ENCODE data around the gene CYP11A1.

The CYP11A1 gene

DNA sequence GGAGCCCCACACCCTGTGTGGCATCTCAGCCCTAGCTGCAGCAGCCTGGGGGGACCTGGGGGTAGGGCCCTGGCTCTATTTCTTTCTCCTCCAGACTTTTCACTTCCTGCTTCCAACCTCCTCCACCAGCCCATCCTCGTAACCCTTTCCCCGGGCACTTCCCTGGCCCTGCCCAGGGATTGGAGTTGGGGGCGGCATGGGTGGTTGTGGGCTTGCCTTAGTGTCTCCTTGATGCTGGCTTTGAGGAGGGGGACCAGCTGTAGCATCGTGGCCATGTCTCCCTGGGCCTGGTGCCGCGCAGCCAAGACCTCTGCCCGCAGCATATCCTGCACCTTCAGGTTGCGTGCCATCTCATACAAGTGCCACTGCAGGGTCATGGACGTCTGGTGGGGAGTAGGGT, 28.1 kb downstream of the CYP11A1 start:
- Histone ChIP-seq H3K27me3 (ENCODE audit: control insufficient read depth, insufficient read depth, low read length) (no peaks in the 10 kb centered on the region), H3K36me3 (ENCODE audit: control insufficient read depth, insufficient read depth, low read length) (no peaks in the 10 kb centered on the region), H3K9ac (no peak overlapping the region), H3K4me3 (ENCODE audit: low read depth, low read length) (no peak overlapping the region), H3K9me3 (ENCODE audit: control insufficient read depth, low read length) (no peaks in the 10 kb centered on the region), H3K4me2 (ENCODE audit: low read length) (no peak overlapping the region), H3K27ac (no peak overlapping the region), H3K79me2 (no peaks in the 10 kb centered on the region), H3K4me1 (no peaks in the 10 kb centered on the region), H2AFZ (no peak overlapping the region)
- TF ChIP-seq, protein P1, sequence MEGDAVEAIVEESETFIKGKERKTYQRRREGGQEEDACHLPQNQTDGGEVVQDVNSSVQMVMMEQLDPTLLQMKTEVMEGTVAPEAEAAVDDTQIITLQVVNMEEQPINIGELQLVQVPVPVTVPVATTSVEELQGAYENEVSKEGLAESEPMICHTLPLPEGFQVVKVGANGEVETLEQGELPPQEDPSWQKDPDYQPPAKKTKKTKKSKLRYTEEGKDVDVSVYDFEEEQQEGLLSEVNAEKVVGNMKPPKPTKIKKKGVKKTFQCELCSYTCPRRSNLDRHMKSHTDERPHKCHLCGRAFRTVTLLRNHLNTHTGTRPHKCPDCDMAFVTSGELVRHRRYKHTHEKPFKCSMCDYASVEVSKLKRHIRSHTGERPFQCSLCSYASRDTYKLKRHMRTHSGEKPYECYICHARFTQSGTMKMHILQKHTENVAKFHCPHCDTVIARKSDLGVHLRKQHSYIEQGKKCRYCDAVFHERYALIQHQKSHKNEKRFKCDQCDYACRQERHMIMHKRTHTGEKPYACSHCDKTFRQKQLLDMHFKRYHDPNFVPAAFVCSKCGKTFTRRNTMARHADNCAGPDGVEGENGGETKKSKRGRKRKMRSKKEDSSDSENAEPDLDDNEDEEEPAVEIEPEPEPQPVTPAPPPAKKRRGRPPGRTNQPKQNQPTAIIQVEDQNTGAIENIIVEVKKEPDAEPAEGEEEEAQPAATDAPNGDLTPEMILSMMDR (IDR thresholded peaks at IDR 0.05) = no peak

DNA sequence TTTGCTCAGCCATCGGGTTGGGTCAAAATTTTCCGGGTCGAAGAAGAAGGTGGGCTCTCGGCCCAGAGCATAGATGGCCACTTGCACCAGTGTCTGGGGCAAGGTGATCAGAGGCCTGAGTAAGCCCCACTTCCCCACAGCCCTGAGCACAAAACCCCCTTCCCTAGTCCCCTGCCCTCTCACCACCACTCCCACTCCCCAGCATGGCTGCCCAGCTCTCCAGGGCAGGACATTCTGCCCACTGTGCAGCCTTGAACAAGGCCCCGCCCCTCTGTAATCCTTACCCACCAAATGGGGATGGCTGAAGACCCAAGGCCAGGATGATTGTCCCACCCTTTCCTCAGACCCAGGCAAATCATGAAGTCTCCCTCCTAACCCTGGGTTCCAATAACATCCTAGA, 28.8 kb downstream of the CYP11A1 start:
- Histone ChIP-seq H3K9ac (no peak overlapping the region), H3K36me3 (ENCODE audit: control insufficient read depth, insufficient read depth, low read length) (no peaks in the 10 kb centered on the region), H3K4me3 (ENCODE audit: low read depth, low read length) (no peak overlapping the region), H3K27me3 (ENCODE audit: control insufficient read depth, insufficient read depth, low read length) (no peaks in the 10 kb centered on the region), H2AFZ (no peak overlapping the region), H3K79me2 (no peaks in the 10 kb centered on the region), H3K9me3 (ENCODE audit: control insufficient read depth, low read length) (no peaks in the 10 kb centered on the region), H3K4me2 (ENCODE audit: low read length) (no peak overlapping the region), H3K27ac (no peak overlapping the region), H3K4me1 (no peaks in the 10 kb centered on the region)
- TF ChIP-seq, protein P1 (IDR thresholded peaks at IDR 0.05) = no peak

DNA sequence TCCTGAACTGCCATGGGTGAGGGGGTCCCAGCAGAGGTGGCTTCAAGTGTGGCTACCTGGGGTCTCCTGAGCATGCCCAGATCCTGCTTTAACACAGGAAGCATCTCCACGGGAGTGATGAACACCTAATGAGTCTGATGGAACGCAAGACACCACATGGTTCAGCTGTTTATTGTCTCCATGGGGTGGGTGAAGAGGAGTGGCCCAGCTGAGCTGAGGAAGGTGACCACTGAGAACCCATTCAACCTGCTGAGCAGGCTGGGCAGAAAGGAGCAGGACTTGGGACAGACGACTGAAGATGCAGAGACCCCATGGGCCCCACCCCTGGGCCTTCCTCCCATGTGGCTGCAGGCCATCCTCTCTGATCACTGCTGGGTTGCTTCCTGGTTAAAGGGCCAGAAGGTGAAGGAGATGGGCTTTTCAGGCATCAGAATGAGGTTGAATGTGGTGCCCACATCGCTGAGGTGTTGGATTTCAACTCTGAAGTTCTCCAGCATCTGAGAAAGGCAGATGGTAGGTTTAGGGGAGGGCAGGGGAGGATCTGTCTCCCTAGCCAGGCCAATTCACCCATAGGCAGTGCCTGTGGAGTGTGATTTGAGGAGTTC, 29.7 kb downstream of the CYP11A1 start:
- TF ChIP-seq, protein P1 (IDR thresholded peaks at IDR 0.05) = no peak
- H3K4me2 ChIP-seq (ENCODE audit: low read length) = no peak overlapping the region
- H3K79me2 ChIP-seq = no peaks in the 10 kb centered on the region
- no peak overlapping the region for H3K4me3 ChIP-seq (ENCODE audit: low read depth, low read length)
- no peaks in the 10 kb centered on the region for H3K27me3 ChIP-seq (ENCODE audit: control insufficient read depth, insufficient read depth, low read length)
- H3K27ac ChIP-seq = no peak overlapping the region
- no peak overlapping the region for H3K9ac ChIP-seq
- no peaks in the 10 kb centered on the region for H3K36me3 ChIP-seq (ENCODE audit: control insufficient read depth, insufficient read depth, low read length)
- H2AFZ ChIP-seq = no peak overlapping the region
- H3K4me1 ChIP-seq = no peaks in the 10 kb centered on the region
- H3K9me3 ChIP-seq (ENCODE audit: control insufficient read depth, low read length) = no peaks in the 10 kb centered on the region

DNA sequence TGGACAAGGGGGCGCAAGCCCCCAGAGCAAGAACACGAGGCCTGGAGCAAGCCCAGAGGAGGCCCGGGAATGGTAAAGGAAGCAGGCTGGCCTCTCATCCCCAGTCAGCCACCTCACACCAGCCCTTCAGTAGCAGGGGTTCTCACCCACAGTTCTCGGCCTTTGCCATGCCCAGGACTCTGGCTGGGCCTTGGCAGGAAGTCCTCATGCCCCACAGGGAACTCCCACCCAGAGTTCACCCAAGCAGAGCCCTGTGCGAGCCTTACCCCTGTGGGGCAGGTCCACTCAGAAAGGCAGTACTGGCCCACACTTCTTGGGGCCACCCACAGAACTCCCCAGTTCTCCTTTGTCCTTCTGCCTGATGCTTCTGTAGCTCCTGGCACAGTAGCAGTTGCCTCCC, 30.3 kb downstream of the CYP11A1 start:
- no peaks in the 10 kb centered on the region for H3K4me1 ChIP-seq
- TF ChIP-seq, protein P1 (IDR thresholded peaks at IDR 0.05) = no peak
- H3K36me3 ChIP-seq (ENCODE audit: control insufficient read depth, insufficient read depth, low read length) = no peaks in the 10 kb centered on the region
- H3K27me3 ChIP-seq (ENCODE audit: control insufficient read depth, insufficient read depth, low read length) = no peaks in the 10 kb centered on the region
- no peaks in the 10 kb centered on the region for H3K79me2 ChIP-seq
- no peak overlapping the region for H2AFZ ChIP-seq
- no peak overlapping the region for H3K27ac ChIP-seq
- no peak overlapping the region for H3K4me3 ChIP-seq (ENCODE audit: low read depth, low read length)
- no peak overlapping the region for H3K4me2 ChIP-seq (ENCODE audit: low read length)
- H3K9me3 ChIP-seq (ENCODE audit: control insufficient read depth, low read length) = no peaks in the 10 kb centered on the region
- H3K9ac ChIP-seq = no peak overlapping the region
